ENCODE data around the gene HLCS.

DNA sequence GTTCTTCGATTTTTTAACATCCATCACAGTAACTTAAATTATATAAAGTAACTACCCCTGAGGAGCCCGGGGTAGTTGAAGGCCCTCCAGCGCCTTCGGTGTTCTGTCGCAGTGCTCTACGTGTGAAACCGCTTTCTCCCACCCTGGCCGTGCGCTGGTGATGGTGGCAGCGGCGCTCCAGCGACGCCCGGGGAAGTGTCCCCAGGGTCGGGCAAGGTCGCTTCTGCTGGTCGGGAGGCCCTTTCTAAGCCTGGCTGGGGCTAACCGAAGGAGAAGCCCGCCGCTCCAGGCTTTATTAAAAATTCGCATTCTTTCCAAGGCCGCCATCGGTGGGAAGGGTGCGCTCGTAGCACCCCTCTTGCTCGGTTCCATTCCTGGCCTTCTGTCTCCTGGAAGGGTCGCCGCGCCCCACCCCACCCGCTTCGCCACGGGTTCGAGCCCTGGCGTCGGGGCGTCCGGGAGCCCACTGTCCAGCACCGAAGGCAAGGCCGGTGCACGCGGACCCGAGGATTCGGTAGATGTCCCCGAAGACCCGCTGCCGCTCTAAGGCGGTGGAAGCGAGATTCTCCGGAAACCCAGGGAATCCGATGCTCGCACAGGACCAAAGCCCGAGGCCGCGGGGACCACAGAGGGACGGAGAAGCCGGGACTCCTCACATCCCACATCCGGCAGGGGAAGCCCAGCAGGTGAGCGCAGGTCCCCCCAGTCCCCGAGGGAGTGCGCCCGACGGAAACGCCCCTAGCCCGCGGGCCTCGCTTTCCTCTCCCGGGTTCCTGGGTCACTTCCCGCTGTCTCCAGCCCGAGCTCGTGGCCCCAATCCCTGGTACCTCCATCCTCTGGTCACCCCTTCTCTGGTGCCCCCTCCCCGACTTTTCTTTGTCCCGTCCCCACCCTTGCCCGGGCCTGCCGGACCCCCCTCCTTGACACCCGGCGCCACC lies 39.3 kb upstream of the HLCS start:
- TF ChIP-seq CTCF (IDR thresholded peaks at IDR 0.05), result no peak
- TF ChIP-seq POLR2A (IDR thresholded peaks at IDR 0.05), result no peak

Data from right lobe of liver (tissue), 4 donors.